GM19193 (cell line): ENCODE results near the gene BCL2L15.
A peak's percentile ranks its signal among the peaks of the same experiment; 100 is the strongest.

Experiments used
- POLR2A ChIP-seq: IDR thresholded peaks from 4 replicates; pipeline ENCODE4 v1.6.1; 2011; ENCODE audit not compliant: insufficient read depth, insufficient read length; ENCODE audit errors: extremely low read depth

BCL2L15 gene

GRCh38 chr1:113917400-113918082 is 30.2 kb upstream of the BCL2L15 start:
- TF ChIP-seq POLR2A, result no peak

GRCh38 chr1:113916974-113917373 is 29.6 kb upstream of the BCL2L15 start:
- TF ChIP-seq POLR2A, result no peak

- TF ChIP-seq POLR2A, result no peak
These were observed 26.7 kb upstream of the BCL2L15 start for GRCh38 chr1:113913887-113914664.

GRCh38 chr1:113913312-113913668 is 25.9 kb upstream of the BCL2L15 start:
- TF ChIP-seq POLR2A, result no peak

- no peak for TF ChIP-seq POLR2A
These were observed 25.4 kb upstream of the BCL2L15 start for GRCh38 chr1:113912594-113913311.

- no peak for TF ChIP-seq POLR2A
These were observed 18.1 kb upstream of the BCL2L15 start for GRCh38 chr1:113905435-113905861.

GRCh38 chr1:113904674-113905434 is 17.5 kb upstream of the BCL2L15 start, which contains the start of the genes AP4B1 and DCLRE1B:
AP4B1 (minus strand) TSS chr1:113904799; CDS start chr1:113904717, 82 bp downstream.
DCLRE1B (plus strand) TSS chr1:113905326; CDS start chr1:113905587, 261 bp downstream.
- TF ChIP-seq POLR2A, result peak; percentile 81

GRCh38 chr1:113904293-113904673 is 16.9 kb upstream of the BCL2L15 start:
- no peak for TF ChIP-seq POLR2A

- no peak for TF ChIP-seq POLR2A
These were observed 16.3 kb upstream of the BCL2L15 start for GRCh38 chr1:113903501-113904292.

GRCh38 chr1:113901191-113901590 is 13.8 kb upstream of the BCL2L15 start:
- no peak for TF ChIP-seq POLR2A

- no peak for TF ChIP-seq POLR2A
These were observed 11.7 kb upstream of the BCL2L15 start for GRCh38 chr1:113899111-113899510.

- no peak for TF ChIP-seq POLR2A
These were observed 10.9 kb upstream of the BCL2L15 start for GRCh38 chr1:113898241-113898814.

- TF ChIP-seq POLR2A, result no peak
These were observed 8.6 kb upstream of the BCL2L15 start for GRCh38 chr1:113895961-113896360.
